ENCODE measurements around the gene POLQ. TPM values are rescaled to one million over a fixed set of nuclear protein-coding genes. Genes with fewer than 3 reads are reported as not detected.

POLQ gene
- total and polyA plus RNA-seq, 12 donors = 0.10 to 0.93 (median 0.42) TPM

DNA sequence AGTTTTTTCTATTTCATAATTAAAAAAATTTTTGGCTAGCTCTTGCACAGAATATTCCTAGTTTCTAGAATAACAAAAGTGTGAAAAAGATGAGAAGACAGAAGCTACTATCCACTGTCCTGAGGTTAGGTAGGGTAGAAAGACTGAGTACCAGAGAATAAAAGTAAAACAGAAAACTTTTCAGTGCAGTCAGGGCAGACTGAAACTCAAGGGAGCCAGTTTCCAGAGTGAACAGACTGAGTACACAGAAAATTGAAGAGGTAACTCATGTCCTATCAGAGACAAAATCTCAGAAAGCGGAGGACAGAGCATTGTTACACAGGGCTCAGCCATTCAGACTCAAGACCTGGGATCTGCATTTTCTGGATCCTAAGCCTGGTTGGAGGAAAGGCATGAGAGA is 38.6 kb upstream of the POLQ start:
- no peak for ATAC-seq
- H3K9me3 ChIP-seq = no peaks in the 10 kb centered on the region
- no peak for DNase-seq
- H3K4me3 ChIP-seq = no peak overlapping the region
- no peaks in the 10 kb centered on the region for H3K4me1 ChIP-seq
- TF ChIP-seq, protein P1, sequence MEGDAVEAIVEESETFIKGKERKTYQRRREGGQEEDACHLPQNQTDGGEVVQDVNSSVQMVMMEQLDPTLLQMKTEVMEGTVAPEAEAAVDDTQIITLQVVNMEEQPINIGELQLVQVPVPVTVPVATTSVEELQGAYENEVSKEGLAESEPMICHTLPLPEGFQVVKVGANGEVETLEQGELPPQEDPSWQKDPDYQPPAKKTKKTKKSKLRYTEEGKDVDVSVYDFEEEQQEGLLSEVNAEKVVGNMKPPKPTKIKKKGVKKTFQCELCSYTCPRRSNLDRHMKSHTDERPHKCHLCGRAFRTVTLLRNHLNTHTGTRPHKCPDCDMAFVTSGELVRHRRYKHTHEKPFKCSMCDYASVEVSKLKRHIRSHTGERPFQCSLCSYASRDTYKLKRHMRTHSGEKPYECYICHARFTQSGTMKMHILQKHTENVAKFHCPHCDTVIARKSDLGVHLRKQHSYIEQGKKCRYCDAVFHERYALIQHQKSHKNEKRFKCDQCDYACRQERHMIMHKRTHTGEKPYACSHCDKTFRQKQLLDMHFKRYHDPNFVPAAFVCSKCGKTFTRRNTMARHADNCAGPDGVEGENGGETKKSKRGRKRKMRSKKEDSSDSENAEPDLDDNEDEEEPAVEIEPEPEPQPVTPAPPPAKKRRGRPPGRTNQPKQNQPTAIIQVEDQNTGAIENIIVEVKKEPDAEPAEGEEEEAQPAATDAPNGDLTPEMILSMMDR (IDR thresholded peaks at IDR 0.05) = no peak
- no peaks in the 10 kb centered on the region for H3K27me3 ChIP-seq
- intact Hi-C loops (cut with DNase I) = no loop called here
- 94 to 95% methylated on average over 1 of the region's 1 CpG for WGBS, 2 donors
- H3K36me3 ChIP-seq = no peaks in the 10 kb centered on the region
- no peak overlapping the region for H3K27ac ChIP-seq

DNA sequence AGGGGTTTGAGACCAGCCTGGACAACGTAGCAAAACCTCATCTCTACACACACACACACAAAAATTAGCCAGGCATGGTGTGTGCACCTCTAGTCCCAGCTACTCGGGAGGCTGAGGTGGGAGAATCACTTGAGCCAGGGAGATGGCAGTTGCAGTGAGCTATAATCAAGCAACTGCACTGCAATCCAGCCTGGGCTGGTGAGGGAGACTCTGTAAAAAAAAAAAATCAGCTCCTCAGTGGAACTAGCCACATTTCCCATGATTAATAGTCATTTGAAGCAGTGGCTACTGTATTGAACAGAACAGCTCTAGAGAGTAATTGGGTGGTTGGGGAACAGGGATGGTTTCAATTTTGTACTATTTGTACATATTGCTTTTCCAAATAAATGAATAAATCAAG is 35.9 kb upstream of the POLQ start:
- H3K4me3 ChIP-seq = no peak overlapping the region
- H3K27me3 ChIP-seq = no peaks in the 10 kb centered on the region
- H3K36me3 ChIP-seq = no peaks in the 10 kb centered on the region
- no peaks in the 10 kb centered on the region for H3K4me1 ChIP-seq
- H3K27ac ChIP-seq = no peak overlapping the region
- no peak for ATAC-seq
- DNase-seq = no peak
- H3K9me3 ChIP-seq = no peaks in the 10 kb centered on the region
- intact Hi-C loops (cut with DNase I) = no loop called here
- 74 to 76% methylated on average over 2 of the region's 2 CpGs for WGBS, 2 donors
- TF ChIP-seq, protein P1 (IDR thresholded peaks at IDR 0.05) = no peak

DNA sequence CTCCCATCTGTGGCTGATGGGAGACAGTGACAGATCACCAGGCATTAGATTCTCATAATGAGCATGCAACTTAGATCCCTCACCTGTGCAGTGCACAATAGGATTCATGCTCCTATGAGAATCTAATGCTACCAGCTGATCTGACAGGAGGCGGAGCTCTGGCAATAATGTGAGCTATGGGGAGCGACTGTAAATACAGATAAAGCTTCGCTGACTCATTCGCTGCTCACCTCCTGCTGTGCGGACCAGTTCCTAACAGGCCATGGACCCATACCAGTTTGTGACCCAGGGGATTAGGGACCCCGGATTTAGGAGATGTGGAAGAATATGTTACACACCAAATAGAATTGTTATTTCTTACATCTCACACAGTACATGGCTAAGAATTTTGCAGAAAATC is 28.7 kb upstream of the POLQ start:
- intact Hi-C loops (cut with DNase I) = no loop called here
- no peaks in the 10 kb centered on the region for H3K4me1 ChIP-seq
- ATAC-seq (peak in 2 of 8 donors; percentile 37 to 69), DNase-seq (no peak)
- no peaks in the 10 kb centered on the region for H3K27me3 ChIP-seq
- no peaks in the 10 kb centered on the region for H3K36me3 ChIP-seq
- 50 to 52% methylated on average over 6 of the region's 6 CpGs for WGBS, 2 donors
- TF ChIP-seq, protein P1 (IDR thresholded peaks at IDR 0.05) = no peak
- no peaks in the 10 kb centered on the region for H3K9me3 ChIP-seq
- no peak overlapping the region for H3K27ac ChIP-seq
- no peak overlapping the region for H3K4me3 ChIP-seq

DNA sequence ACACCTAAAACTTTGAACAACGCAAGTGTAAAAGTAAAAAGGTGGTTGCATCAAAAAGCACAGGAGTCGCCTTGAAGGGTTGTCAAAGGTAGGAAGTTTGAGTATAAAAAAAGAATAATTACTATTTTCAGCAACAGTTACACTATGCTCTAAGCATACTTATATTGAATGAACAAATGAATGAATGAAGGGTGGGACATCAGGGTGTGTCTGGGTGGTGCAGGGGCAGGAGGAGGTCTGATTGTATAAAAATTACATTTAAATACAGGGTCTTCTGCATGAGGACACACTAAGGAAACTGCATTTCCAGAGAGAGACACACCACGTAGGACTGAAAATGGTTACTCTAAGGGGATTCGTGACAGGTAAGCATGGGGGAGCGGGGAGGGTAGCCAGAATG is 21.9 kb upstream of the POLQ start, which contains the start of gene ARGFX:
Gene ARGFX (plus strand): TSS at position 301 of the 400 bp plus-strand sequence. CDS start 2,765 bp downstream, outside the sequence.
- Histone ChIP-seq H3K9me3 (no peaks in the 10 kb centered on the region), H3K4me1 (no peaks in the 10 kb centered on the region), H3K27ac (no peak within 1 kb of the TSS), H3K4me3 (no peak within 1 kb of the TSS), H3K27me3 (no peaks in the 10 kb centered on the region), H3K36me3 (no peaks in the 10 kb centered on the region)
- DNase-seq = no peak
- WGBS, 2 donors = 91 to 95% methylated on average over 5 of the region's 5 CpGs
- intact Hi-C loops (cut with DNase I) = loop anchor here in 1 of 10 donors (10.0 kb wide), 1 partner anchor 77 kb away; no protein-coding TSS in a partner anchor
- TF ChIP-seq, protein P1 (IDR thresholded peaks at IDR 0.05) = no peak
- no peak for ATAC-seq
